ENCODE data around the gene LINS1.

The LINS1 gene

DNA sequence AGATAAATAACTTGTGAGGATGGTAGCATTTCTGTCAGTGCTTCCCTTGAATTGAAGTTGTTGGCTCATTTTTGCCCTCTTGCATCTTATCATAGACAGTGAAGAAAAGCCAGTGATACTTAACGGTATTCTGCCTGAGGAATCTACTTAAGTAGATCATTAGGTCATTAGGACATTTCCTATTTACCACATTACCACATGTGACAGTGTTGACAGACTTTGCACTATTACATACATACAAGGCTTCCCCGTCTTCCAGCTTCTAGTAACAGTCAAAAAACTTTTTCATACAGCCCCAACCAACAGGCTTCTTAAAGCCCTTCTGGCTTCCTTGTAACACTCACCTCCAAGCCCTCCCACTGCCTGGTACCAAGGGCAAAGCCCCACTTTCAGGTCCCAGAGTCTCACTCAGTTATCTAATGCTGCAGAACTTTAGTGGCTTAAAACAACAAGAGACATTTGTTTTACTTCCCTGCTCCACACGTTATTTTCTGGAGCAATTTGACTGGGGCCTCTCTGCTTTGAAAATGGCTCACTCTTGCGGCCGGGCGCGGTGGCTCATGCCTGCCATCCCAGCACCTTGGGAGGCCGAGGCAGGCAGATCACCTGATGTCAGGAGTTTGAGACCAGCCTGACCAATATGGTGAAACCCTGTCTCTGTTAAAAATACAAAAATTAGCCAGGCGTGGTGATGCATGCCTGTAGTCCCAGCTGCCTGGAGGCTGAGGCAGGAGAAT, 40.4 kb upstream of the LINS1 start:
- no peak for DNase-seq (ENCODE audit: extremely low read depth, low read depth)
- TF ChIP-seq, protein P1, sequence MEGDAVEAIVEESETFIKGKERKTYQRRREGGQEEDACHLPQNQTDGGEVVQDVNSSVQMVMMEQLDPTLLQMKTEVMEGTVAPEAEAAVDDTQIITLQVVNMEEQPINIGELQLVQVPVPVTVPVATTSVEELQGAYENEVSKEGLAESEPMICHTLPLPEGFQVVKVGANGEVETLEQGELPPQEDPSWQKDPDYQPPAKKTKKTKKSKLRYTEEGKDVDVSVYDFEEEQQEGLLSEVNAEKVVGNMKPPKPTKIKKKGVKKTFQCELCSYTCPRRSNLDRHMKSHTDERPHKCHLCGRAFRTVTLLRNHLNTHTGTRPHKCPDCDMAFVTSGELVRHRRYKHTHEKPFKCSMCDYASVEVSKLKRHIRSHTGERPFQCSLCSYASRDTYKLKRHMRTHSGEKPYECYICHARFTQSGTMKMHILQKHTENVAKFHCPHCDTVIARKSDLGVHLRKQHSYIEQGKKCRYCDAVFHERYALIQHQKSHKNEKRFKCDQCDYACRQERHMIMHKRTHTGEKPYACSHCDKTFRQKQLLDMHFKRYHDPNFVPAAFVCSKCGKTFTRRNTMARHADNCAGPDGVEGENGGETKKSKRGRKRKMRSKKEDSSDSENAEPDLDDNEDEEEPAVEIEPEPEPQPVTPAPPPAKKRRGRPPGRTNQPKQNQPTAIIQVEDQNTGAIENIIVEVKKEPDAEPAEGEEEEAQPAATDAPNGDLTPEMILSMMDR (IDR thresholded peaks at IDR 0.05; ENCODE audit: low read depth, low read length, missing control alignments) = no peak
- H3K4me3 ChIP-seq (replicated peaks; ENCODE audit: low read depth, low read length) = no peak overlapping the region

- TF ChIP-seq, protein P1 (IDR thresholded peaks at IDR 0.05; ENCODE audit: low read depth, low read length, missing control alignments) = no peak
- no peak for DNase-seq (ENCODE audit: extremely low read depth, low read depth)
- H3K4me3 ChIP-seq (replicated peaks; ENCODE audit: low read depth, low read length) = no peak overlapping the region
Observed at GRCh38 chr15:100638177-100638730, 36.3 kb upstream of the LINS1 start.

- H3K4me3 ChIP-seq (replicated peaks; ENCODE audit: low read depth, low read length) = no peak overlapping the region
- DNase-seq (ENCODE audit: extremely low read depth, low read depth) = no peak
- TF ChIP-seq, protein P1 (IDR thresholded peaks at IDR 0.05; ENCODE audit: low read depth, low read length, missing control alignments) = no peak
Observed at GRCh38 chr15:100635406-100636071, 33.6 kb upstream of the LINS1 start.

DNA sequence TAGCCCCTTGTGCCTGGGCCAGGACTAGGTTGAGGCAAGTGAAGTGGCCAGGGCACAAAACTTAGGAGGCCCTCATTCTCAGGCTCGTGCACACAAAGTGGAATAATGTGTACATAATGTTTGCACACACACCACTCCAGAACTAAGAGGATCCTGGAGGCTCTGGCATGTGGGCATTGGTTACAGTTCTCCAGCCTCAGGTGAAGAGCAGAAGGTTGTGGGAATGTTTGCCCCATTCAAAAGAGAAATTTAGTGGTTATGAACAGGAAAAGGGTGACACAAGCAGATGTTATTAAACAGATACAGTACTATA, 31.7 kb upstream of the LINS1 start:
- DNase-seq (ENCODE audit: extremely low read depth, low read depth) = no peak
- no peak overlapping the region for H3K4me3 ChIP-seq (replicated peaks; ENCODE audit: low read depth, low read length)
- TF ChIP-seq, protein P1 (IDR thresholded peaks at IDR 0.05; ENCODE audit: low read depth, low read length, missing control alignments) = no peak

DNA sequence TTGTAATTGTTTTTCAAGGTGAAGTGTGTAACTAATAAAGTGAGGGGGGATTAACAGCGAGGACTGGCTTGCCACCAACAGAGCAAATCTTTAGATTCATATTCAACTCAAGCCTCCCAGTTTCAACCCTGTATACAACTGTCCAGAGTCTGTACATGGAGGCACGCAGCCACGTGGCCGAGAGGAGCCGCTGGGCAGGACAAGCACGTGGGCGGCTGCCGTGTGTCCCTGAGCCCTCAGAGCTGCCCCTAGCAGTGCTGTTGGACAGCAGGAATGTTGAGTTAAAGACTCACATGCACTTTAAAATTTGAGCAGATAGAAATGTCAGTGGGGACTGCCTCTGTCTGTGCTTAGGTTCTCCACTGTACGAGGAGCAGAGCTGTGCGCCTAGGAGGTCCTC, 29.8 kb upstream of the LINS1 start:
- TF ChIP-seq, protein P1 (IDR thresholded peaks at IDR 0.05; ENCODE audit: low read depth, low read length, missing control alignments) = no peak
- DNase-seq (ENCODE audit: extremely low read depth, low read depth) = no peak
- H3K4me3 ChIP-seq (replicated peaks; ENCODE audit: low read depth, low read length) = no peak overlapping the region

- DNase-seq (ENCODE audit: extremely low read depth, low read depth) = peak; percentile 6
- TF ChIP-seq, protein P1 (IDR thresholded peaks at IDR 0.05; ENCODE audit: low read depth, low read length, missing control alignments) = no peak
- H3K4me3 ChIP-seq (replicated peaks; ENCODE audit: low read depth, low read length) = no peak overlapping the region
Observed at GRCh38 chr15:100628746-100629145, 26.8 kb upstream of the LINS1 start.

Measured in HFF-Myc (cell line).